NCI-H345 (cell line): ENCODE results near the gene SPTAN1.

ENCODE experiments used
- DNase-seq: peaks from one replicate; lab custom pipeline; 2025; lab: John Stamatoyannopoulos, UW

The SPTAN1 gene

GRCh38 chr9:128600099-128600498 lies 47.7 kb downstream of the SPTAN1 start:
- DNase-seq: no peak

- DNase-seq: no peak
Observed at GRCh38 chr9:128603697-128604096, 51.3 kb downstream of the SPTAN1 start.

- DNase-seq: no peak
Observed at GRCh38 chr9:128607642-128608350, 55.4 kb downstream of the SPTAN1 start.

- no peak for DNase-seq
Observed at GRCh38 chr9:128610897-128611296, 58.5 kb downstream of the SPTAN1 start.

- no peak for DNase-seq
Observed at GRCh38 chr9:128611600-128612394, 59.4 kb downstream of the SPTAN1 start.

- no peak for DNase-seq
Observed at GRCh38 chr9:128614728-128615127, 62.3 kb downstream of the SPTAN1 start.

- DNase-seq: no peak
Observed at GRCh38 chr9:128615571-128615970, 63.2 kb downstream of the SPTAN1 start.

GRCh38 chr9:128617943-128618342 lies 65.6 kb downstream of the SPTAN1 start:
- DNase-seq: no peak

GRCh38 chr9:128619127-128619526 lies 66.7 kb downstream of the SPTAN1 start:
- DNase-seq: no peak

- no peak for DNase-seq
Observed at GRCh38 chr9:128619779-128620178, 67.4 kb downstream of the SPTAN1 start.

GRCh38 chr9:128621730-128622455 lies 69.5 kb downstream of the SPTAN1 start:
- no peak for DNase-seq

GRCh38 chr9:128624566-128624965 lies 72.2 kb downstream of the SPTAN1 start:
- DNase-seq: no peak

GRCh38 chr9:128625391-128626146 lies 73.2 kb downstream of the SPTAN1 start:
- no peak for DNase-seq

GRCh38 chr9:128626181-128626580 lies 73.8 kb downstream of the SPTAN1 start:
- no peak for DNase-seq

GRCh38 chr9:128627127-128627715 lies 74.8 kb downstream of the SPTAN1 start:
- no peak for DNase-seq

GRCh38 chr9:128627906-128628305 lies 75.5 kb downstream of the SPTAN1 start:
- no peak for DNase-seq

- no peak for DNase-seq
Observed at GRCh38 chr9:128628471-128629048, 76.2 kb downstream of the SPTAN1 start.

GRCh38 chr9:128629136-128629535 lies 76.7 kb downstream of the SPTAN1 start:
- DNase-seq: no peak

- no peak for DNase-seq
Observed at GRCh38 chr9:128629852-128630545, 77.6 kb downstream of the SPTAN1 start.

GRCh38 chr9:128631636-128632035 lies 79.2 kb downstream of the SPTAN1 start:
- no peak for DNase-seq

- DNase-seq: no peak
Observed at GRCh38 chr9:128632066-128632465, 79.7 kb downstream of the SPTAN1 start.
